Activated T-helper 1 cell treated with anti-CD3 and anti-CD28 coated beads, Interleukin-12 subunit alpha, Interleukin-12 subunit beta, Interleukin-2, Interleukin-4 antibody, amounts not matched to agents 30 ng/mL and 10 ng/mL and 1 ng/mL, durations not matched to agents 14 hours and 24 hours and 36 hours (primary cell): ENCODE results near the gene FBXW10B. TPM values are rescaled to one million over a fixed set of nuclear protein-coding genes. Genes with fewer than 3 reads are reported as not detected.
"Not testable (repeated sequence)": the region's sequence is repeated elsewhere in the genome, so short reads cannot be mapped to it uniquely, and the experiment has no call there.

ENCODE experiments used
- DNase-seq: peaks from one replicate; pipeline ENCODE4 v3.0.0; 2021; ENCODE audit warnings: low spot score
- H3K27ac Mint-ChIP-seq: one replicate; pipeline ENCODE4 v1.8.0; 2021; ENCODE audit warnings: mild to moderate bottlenecking, mixed read lengths
- H3K27me3 Mint-ChIP-seq: one replicate; pipeline ENCODE4 v1.8.0; 2022; ENCODE audit warnings: mild to moderate bottlenecking, moderate library complexity, mixed read lengths; ENCODE audit not compliant: insufficient read depth
- H3K36me3 Mint-ChIP-seq: one replicate; pipeline ENCODE4 v1.8.0; 2021; ENCODE audit warnings: low read depth, mixed read lengths
- H3K4me1 Mint-ChIP-seq: one replicate; pipeline ENCODE4 v1.8.0; 2021; ENCODE audit warnings: low read depth, mixed read lengths
- H3K4me3 Mint-ChIP-seq: one replicate; pipeline ENCODE4 v1.8.0; 2021; ENCODE audit warnings: mild to moderate bottlenecking, moderate library complexity, mixed read lengths
- H3K9me3 Mint-ChIP-seq: one replicate; pipeline ENCODE4 v1.8.0; 2021; ENCODE audit warnings: mixed read lengths
- intact Hi-C: fragments of 100-400 bp; cut with micrococcal nuclease; formaldehyde crosslinking; loops from one replicate; pipeline ENCODE4 v1.15.1; 2024
- total RNA-seq: library from RNA; stranded (reverse); gene quantifications from 2 replicates; pipeline ENCODE4 v1.2.3, GENCODE V29; 2022

Gene FBXW10B
- total RNA-seq, 1 donor from 2014 or later: 1.5 TPM

- intact Hi-C loops, DNase-seq, H3K4me3 Mint-ChIP-seq, H3K4me1 Mint-ChIP-seq, H3K27ac Mint-ChIP-seq, H3K9me3 Mint-ChIP-seq, H3K36me3 Mint-ChIP-seq, H3K27me3 Mint-ChIP-seq: not testable (repeated sequence)
Measured at GRCh38 chr17:15573870-15574269, 45.6 kb downstream of the FBXW10B start.

Other genes starting within 250 kb of the FBXW10B start
- 2.1 and 2.4 TPM in 2 replicates for gene CDRT4, start 152.1 kb downstream of the FBXW10B start, total RNA-seq
- gene TVP23C, start 56.2 kb downstream of the FBXW10B start, total RNA-seq: 8.9 and 10.8 TPM in 2 replicates
- 15.9 and 16.7 TPM in 2 replicates for gene TRIM16, start 64.6 kb upstream of the FBXW10B start, total RNA-seq
- gene ZNF286A, start 80.0 kb upstream of the FBXW10B start, total RNA-seq: 26.3 and 30.2 TPM in 2 replicates
- gene TBC1D26, start 112.6 kb upstream of the FBXW10B start, total RNA-seq: 0.05 TPM in 1 of 2 replicates, not detected in the other